Measurements from ENCODE around the gene CRBN.

- TF ChIP-seq CTCF (IDR thresholded peaks at IDR 0.05; ENCODE audit: poor library complexity, severe bottlenecking) = no peak
- TF ChIP-seq TAF1 (IDR thresholded peaks at IDR 0.05; ENCODE audit: low read depth) = no peak
- no peak for TF ChIP-seq EP300 (conservative IDR thresholded peaks at IDR 0.05; ENCODE audit: poor library complexity, severe bottlenecking)
- no peak for TF ChIP-seq REST (IDR thresholded peaks at IDR 0.05; ENCODE audit: borderline replicate concordance)
- no peak for TF ChIP-seq RAD21 (conservative IDR thresholded peaks at IDR 0.05)
- no peak for TF ChIP-seq EZH2 (IDR thresholded peaks at IDR 0.05; ENCODE audit: borderline replicate concordance, insufficient read depth, low read length, poor library complexity, severe bottlenecking)
- TF ChIP-seq SMC3 (conservative IDR thresholded peaks at IDR 0.05; ENCODE audit: poor library complexity) = no peak
- no peak for TF ChIP-seq MXI1 (conservative IDR thresholded peaks at IDR 0.05; ENCODE audit: poor library complexity, severe bottlenecking)
- TF ChIP-seq POLR2AphosphoS5 (IDR thresholded peaks at IDR 0.05) = no peak
Observed at GRCh38 chr3:3107858-3108257, 71.6 kb downstream of the CRBN start.

Measured in neural cell (in vitro differentiated cells).